Central memory CD8-positive, alpha-beta T cell (primary cell): ENCODE results near the gene CASP3.
"Not testable (repeated sequence)": the region's sequence is repeated elsewhere in the genome, so short reads cannot be mapped to it uniquely, and the experiment has no call there.

Source experiments
- ATAC-seq: fragments of 150-1000 bp; cut with Tn5 transposase; replicated peaks from 2 replicates; pipeline ENCODE4 v1.10.0; 2022; ENCODE audit warnings: mild to moderate bottlenecking, moderate FRiP score, moderate number of reproducible peaks; ENCODE audit not compliant: poor library complexity, severe bottlenecking; ENCODE audit errors: extremely low read depth
- DNase-seq, 2 donors: peaks; one replicate each; pipeline ENCODE4 v3.0.0; 2021; ENCODE audit warnings: low spot score in 2 of 2
- H3K27ac Mint-ChIP-seq: one replicate; pipeline ENCODE4 v1.8.0; 2022; ENCODE audit warnings: low read depth, mild to moderate bottlenecking, moderate library complexity, mixed read lengths
- H3K27me3 Mint-ChIP-seq: one replicate; pipeline ENCODE4 v1.8.0; 2022; ENCODE audit warnings: mixed read lengths
- H3K36me3 Mint-ChIP-seq: one replicate; pipeline ENCODE4 v1.8.0; 2022; ENCODE audit warnings: mild to moderate bottlenecking, moderate library complexity, mixed read lengths; ENCODE audit not compliant: insufficient read depth
- H3K4me1 Mint-ChIP-seq: one replicate; pipeline ENCODE4 v1.8.0; 2022; ENCODE audit warnings: mixed read lengths
- H3K4me3 Mint-ChIP-seq: one replicate; pipeline ENCODE4 v1.8.0; 2022; ENCODE audit warnings: mild to moderate bottlenecking, moderate library complexity, mixed read lengths
- H3K9me3 Mint-ChIP-seq: one replicate; pipeline ENCODE4 v1.8.0; 2022; ENCODE audit warnings: mixed read lengths

Gene CASP3

GRCh38 chr4:184657144-184657543 lies 7.9 kb upstream of the CASP3 start:
- Mint-ChIP-seq H3K9me3 (no peaks in the 10 kb centered on the region), H3K27ac (no peak overlapping the region), H3K36me3 (peaks cover 14% of the 10 kb centered on the region), H3K4me3 (no peak overlapping the region), H3K27me3 (no peaks in the 10 kb centered on the region), H3K4me1 (peaks cover 8% of the 10 kb centered on the region)
- ATAC-seq (no peak), DNase-seq (no peak)

GRCh38 chr4:184655889-184656869 lies 6.9 kb upstream of the CASP3 start:
- DNase-seq (no peak), ATAC-seq (no peak)
- Mint-ChIP-seq H3K36me3 (peaks cover 12% of the 10 kb centered on the region), H3K4me1 (peaks cover 11% of the 10 kb centered on the region), H3K4me3 (no peak overlapping the region), H3K9me3 (no peaks in the 10 kb centered on the region), H3K27me3 (no peaks in the 10 kb centered on the region), H3K27ac (no peak overlapping the region)

- H3K9me3 Mint-ChIP-seq = no peaks in the 10 kb centered on the region
Measured at GRCh38 chr4:184653650-184654049, 4.4 kb upstream of the CASP3 start.

GRCh38 chr4:184652681-184653080 lies 3.4 kb upstream of the CASP3 start:
- not testable (repeated sequence) for H3K27me3 Mint-ChIP-seq, ATAC-seq, H3K9me3 Mint-ChIP-seq, H3K4me3 Mint-ChIP-seq, H3K27ac Mint-ChIP-seq, DNase-seq
- Mint-ChIP-seq H3K4me1 (peaks cover 31% of the 10 kb centered on the region), H3K36me3 (peaks cover 17% of the 10 kb centered on the region)

More at GRCh38 chr4:184653650-184654049, 4.4 kb upstream of the CASP3 start:
- H3K36me3 Mint-ChIP-seq = peaks cover 12% of the 10 kb centered on the region
- H3K4me3 Mint-ChIP-seq = no peak overlapping the region
- no peaks in the 10 kb centered on the region for H3K27me3 Mint-ChIP-seq
- DNase-seq (no peak), ATAC-seq (no peak)
- peaks cover 22% of the 10 kb centered on the region for H3K4me1 Mint-ChIP-seq
- H3K27ac Mint-ChIP-seq = no peak overlapping the region

GRCh38 chr4:184651899-184652298 lies 2.7 kb upstream of the CASP3 start:
- H3K36me3 Mint-ChIP-seq = peaks cover 18% of the 10 kb centered on the region
- no peak for ATAC-seq
- no peaks in the 10 kb centered on the region for H3K9me3 Mint-ChIP-seq
- no peaks in the 10 kb centered on the region for H3K27me3 Mint-ChIP-seq
- no peak for DNase-seq
- H3K4me3 Mint-ChIP-seq = no peak overlapping the region
- no peak overlapping the region for H3K27ac Mint-ChIP-seq
- peaks cover 39% of the 10 kb centered on the region for H3K4me1 Mint-ChIP-seq

GRCh38 chr4:184649971-184650855 lies 966 bp upstream of the CASP3 start:
- Mint-ChIP-seq H3K4me3 (peak overlapping the region; percentile 95), H3K27ac (peak overlapping the region; percentile 94), H3K4me1 (peaks cover 56% of the 10 kb centered on the region), H3K9me3 (no peaks in the 10 kb centered on the region), H3K36me3 (peaks cover 18% of the 10 kb centered on the region), H3K27me3 (no peaks in the 10 kb centered on the region)
- DNase-seq = no peak
- ATAC-seq = peak; percentile 2

- no peaks in the 10 kb centered on the region for H3K27me3 Mint-ChIP-seq
- peaks cover 58% of the 10 kb centered on the region for H3K4me1 Mint-ChIP-seq
- H3K4me3 Mint-ChIP-seq = peak overlapping the region; percentile 95
- H3K9me3 Mint-ChIP-seq = no peaks in the 10 kb centered on the region
- peak; percentile 19 for ATAC-seq
- peak in 1 of 2 donors; percentile 25 for DNase-seq
- peak overlapping the region; percentile 94 for H3K27ac Mint-ChIP-seq
- H3K36me3 Mint-ChIP-seq = peaks cover 22% of the 10 kb centered on the region
Measured at GRCh38 chr4:184648313-184649025, 778 bp downstream of the CASP3 start.

- Mint-ChIP-seq H3K4me1 (peaks cover 58% of the 10 kb centered on the region), H3K36me3 (peaks cover 22% of the 10 kb centered on the region)
- DNase-seq = no peak
Measured at GRCh38 chr4:184648054-184648312, 1.3 kb downstream of the CASP3 start.

GRCh38 chr4:184647266-184648053 lies 1.8 kb downstream of the CASP3 start:
- H3K27ac Mint-ChIP-seq = peak overlapping the region; percentile 94
- H3K4me3 Mint-ChIP-seq = peak overlapping the region; percentile 95
- peaks cover 60% of the 10 kb centered on the region for H3K4me1 Mint-ChIP-seq
- ATAC-seq = no peak
- peaks cover 22% of the 10 kb centered on the region for H3K36me3 Mint-ChIP-seq
- H3K9me3 Mint-ChIP-seq = no peaks in the 10 kb centered on the region
- H3K27me3 Mint-ChIP-seq = no peaks in the 10 kb centered on the region
- DNase-seq = no peak

More at GRCh38 chr4:184648054-184648312, 1.3 kb downstream of the CASP3 start:
- H3K4me3 Mint-ChIP-seq = peak overlapping the region; percentile 95
- H3K9me3 Mint-ChIP-seq = no peaks in the 10 kb centered on the region
- ATAC-seq = no peak
- H3K27me3 Mint-ChIP-seq = no peaks in the 10 kb centered on the region
- peak overlapping the region; percentile 94 for H3K27ac Mint-ChIP-seq

- no peak for ATAC-seq
- Mint-ChIP-seq H3K4me3 (peak overlapping the region; percentile 95), H3K27me3 (no peaks in the 10 kb centered on the region), H3K27ac (peak overlapping the region; percentile 94), H3K4me1 (peaks cover 68% of the 10 kb centered on the region), H3K9me3 (no peaks in the 10 kb centered on the region), H3K36me3 (peaks cover 26% of the 10 kb centered on the region)
- DNase-seq = no peak
Measured at GRCh38 chr4:184645904-184646610, 3.2 kb downstream of the CASP3 start.

GRCh38 chr4:184644553-184645307 lies 4.5 kb downstream of the CASP3 start:
- Mint-ChIP-seq H3K36me3 (peaks cover 28% of the 10 kb centered on the region), H3K27me3 (no peaks in the 10 kb centered on the region), H3K4me1 (peaks cover 71% of the 10 kb centered on the region), H3K4me3 (no peak overlapping the region), H3K27ac (peak overlapping the region; percentile 55), H3K9me3 (no peaks in the 10 kb centered on the region)
- DNase-seq (no peak), ATAC-seq (no peak)
